ENCODE results near the gene MSN.

GRCh38 chrX:65635822-65636221, 31.6 kb upstream of the MSN start:
- TF ChIP-seq POLR2A (IDR thresholded peaks at IDR 0.05) (no peak), EP300 (IDR thresholded peaks at IDR 0.05; ENCODE audit: low read depth) (no peak)
- TF ChIP-seq, protein P1, sequence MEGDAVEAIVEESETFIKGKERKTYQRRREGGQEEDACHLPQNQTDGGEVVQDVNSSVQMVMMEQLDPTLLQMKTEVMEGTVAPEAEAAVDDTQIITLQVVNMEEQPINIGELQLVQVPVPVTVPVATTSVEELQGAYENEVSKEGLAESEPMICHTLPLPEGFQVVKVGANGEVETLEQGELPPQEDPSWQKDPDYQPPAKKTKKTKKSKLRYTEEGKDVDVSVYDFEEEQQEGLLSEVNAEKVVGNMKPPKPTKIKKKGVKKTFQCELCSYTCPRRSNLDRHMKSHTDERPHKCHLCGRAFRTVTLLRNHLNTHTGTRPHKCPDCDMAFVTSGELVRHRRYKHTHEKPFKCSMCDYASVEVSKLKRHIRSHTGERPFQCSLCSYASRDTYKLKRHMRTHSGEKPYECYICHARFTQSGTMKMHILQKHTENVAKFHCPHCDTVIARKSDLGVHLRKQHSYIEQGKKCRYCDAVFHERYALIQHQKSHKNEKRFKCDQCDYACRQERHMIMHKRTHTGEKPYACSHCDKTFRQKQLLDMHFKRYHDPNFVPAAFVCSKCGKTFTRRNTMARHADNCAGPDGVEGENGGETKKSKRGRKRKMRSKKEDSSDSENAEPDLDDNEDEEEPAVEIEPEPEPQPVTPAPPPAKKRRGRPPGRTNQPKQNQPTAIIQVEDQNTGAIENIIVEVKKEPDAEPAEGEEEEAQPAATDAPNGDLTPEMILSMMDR (IDR thresholded peaks at IDR 0.05), result no peak

Measured in transverse colon (tissue), 3 donors.